HEK293 (cell line): Measurements from ENCODE around the gene TSPAN2.

Experiments used
- CTCF ChIP-seq: fragments of 450-650 bp; formaldehyde crosslinking; IDR thresholded peaks from 2 replicates; pipeline ENCODE4 v1.5.1; 2016; ENCODE audit warnings: missing biosample characterization, missing genetic modification characterization
- GFI1B ChIP-seq: fragments of 450-650 bp; formaldehyde crosslinking; IDR thresholded peaks from 2 replicates; pipeline ENCODE4 v1.5.1; 2016; ENCODE audit warnings: missing biosample characterization, missing genetic modification characterization
- SCRT2 ChIP-seq: fragments of 450-650 bp; formaldehyde crosslinking; IDR thresholded peaks from 2 replicates; pipeline ENCODE4 v1.5.1; 2016; ENCODE audit warnings: missing biosample characterization, missing genetic modification characterization
- ZNF114 ChIP-seq: fragments of 450-650 bp; formaldehyde crosslinking; IDR thresholded peaks from 2 replicates; pipeline ENCODE4 v1.5.0; 2017; ENCODE audit warnings: missing biosample characterization, missing genetic modification characterization
- ZNF138 ChIP-seq: fragments of 450-650 bp; formaldehyde crosslinking; IDR thresholded peaks from 2 replicates; pipeline ENCODE4 v1.5.1; 2016; ENCODE audit warnings: missing biosample characterization, missing genetic modification characterization, borderline replicate concordance
- ZNF221 ChIP-seq: fragments of 450-650 bp; formaldehyde crosslinking; IDR thresholded peaks from 2 replicates; pipeline ENCODE4 v1.5.1; 2017; ENCODE audit warnings: missing biosample characterization, missing genetic modification characterization, borderline replicate concordance
- ZNF23 ChIP-seq: fragments of 450-650 bp; formaldehyde crosslinking; IDR thresholded peaks from 2 replicates; pipeline ENCODE4 v1.5.1; 2016; ENCODE audit warnings: missing biosample characterization, missing genetic modification characterization, borderline replicate concordance
- ZNF596 ChIP-seq: fragments of 450-650 bp; IDR thresholded peaks from 2 replicates; pipeline ENCODE4 v1.5.0; 2018; ENCODE audit warnings: missing biosample characterization, mild to moderate bottlenecking, missing genetic modification characterization, moderate library complexity
- ZNF658 ChIP-seq: fragments of 450-650 bp; formaldehyde crosslinking; IDR thresholded peaks from 2 replicates; pipeline ENCODE4; 2016; ENCODE audit warnings: missing biosample characterization, missing genetic modification characterization
- ZNF707 ChIP-seq: fragments of 450-650 bp; formaldehyde crosslinking; IDR thresholded peaks from 2 replicates; pipeline ENCODE4 v1.5.1; 2016; ENCODE audit warnings: missing biosample characterization, missing genetic modification characterization
- ZNF747 ChIP-seq: fragments of 450-650 bp; formaldehyde crosslinking; IDR thresholded peaks from 2 replicates; pipeline ENCODE4 v1.5.1; 2016; ENCODE audit warnings: missing biosample characterization, missing genetic modification characterization
- ZNF843 ChIP-seq: fragments of 450-650 bp; formaldehyde crosslinking; IDR thresholded peaks from 2 replicates; pipeline ENCODE4 v1.5.1; 2016; ENCODE audit warnings: missing biosample characterization, missing genetic modification characterization
- TF ChIP-seq, protein P1 (sequence below): fragments of 450-650 bp; formaldehyde crosslinking; IDR thresholded peaks from 2 replicates; pipeline ENCODE4 v1.5.1; 2016; ENCODE audit warnings: missing biosample characterization, missing genetic modification characterization

GRCh38 chr1:115137191-115137590 is 47.9 kb upstream of the TSPAN2 start:
- TF ChIP-seq ZNF596 (tag by site-specific recombination) (no peak), GFI1B (tag by site-specific recombination) (no peak), CTCF (tag by site-specific recombination) (no peak), ZNF114 (tag by site-specific recombination) (no peak), SCRT2 (tag by site-specific recombination) (no peak), ZNF138 (no peak), ZNF747 (tag by site-specific recombination) (no peak), ZNF843 (tag by site-specific recombination) (no peak), ZNF23 (no peak), ZNF707 (tag by site-specific recombination) (no peak), ZNF221 (tag by site-specific recombination) (no peak), ZNF658 (tag by site-specific recombination) (no peak)
- TF ChIP-seq, protein P1, sequence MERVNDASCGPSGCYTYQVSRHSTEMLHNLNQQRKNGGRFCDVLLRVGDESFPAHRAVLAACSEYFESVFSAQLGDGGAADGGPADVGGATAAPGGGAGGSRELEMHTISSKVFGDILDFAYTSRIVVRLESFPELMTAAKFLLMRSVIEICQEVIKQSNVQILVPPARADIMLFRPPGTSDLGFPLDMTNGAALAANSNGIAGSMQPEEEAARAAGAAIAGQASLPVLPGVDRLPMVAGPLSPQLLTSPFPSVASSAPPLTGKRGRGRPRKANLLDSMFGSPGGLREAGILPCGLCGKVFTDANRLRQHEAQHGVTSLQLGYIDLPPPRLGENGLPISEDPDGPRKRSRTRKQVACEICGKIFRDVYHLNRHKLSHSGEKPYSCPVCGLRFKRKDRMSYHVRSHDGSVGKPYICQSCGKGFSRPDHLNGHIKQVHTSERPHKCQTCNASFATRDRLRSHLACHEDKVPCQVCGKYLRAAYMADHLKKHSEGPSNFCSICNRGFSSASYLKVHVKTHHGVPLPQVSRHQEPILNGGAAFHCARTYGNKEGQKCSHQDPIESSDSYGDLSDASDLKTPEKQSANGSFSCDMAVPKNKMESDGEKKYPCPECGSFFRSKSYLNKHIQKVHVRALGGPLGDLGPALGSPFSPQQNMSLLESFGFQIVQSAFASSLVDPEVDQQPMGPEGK (tag by site-specific recombination): no peak
